ENCODE measurements around the gene ZFAND2B.
"Not testable (repeated sequence)": the region's sequence is repeated elsewhere in the genome, so short reads cannot be mapped to it uniquely, and the experiment has no call there.

Gene ZFAND2B

DNA sequence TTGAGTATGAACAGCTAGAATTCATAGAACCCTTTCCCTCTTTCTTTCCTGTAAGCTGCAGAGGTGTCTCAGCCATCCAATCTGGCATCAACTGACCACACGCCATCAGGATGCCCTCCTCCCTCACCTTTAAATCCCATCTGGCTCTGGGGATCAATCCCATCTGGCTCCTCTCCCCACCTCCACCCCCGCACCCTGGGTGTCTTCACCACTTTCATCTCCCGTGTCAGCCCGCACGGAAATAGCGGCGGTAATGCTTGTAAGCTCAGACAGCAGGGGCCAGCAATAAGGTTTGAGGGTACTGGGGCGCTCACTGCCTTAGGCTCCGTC, 46.0 kb downstream of the ZFAND2B start:
- no peak for TF ChIP-seq POLR2A (IDR thresholded peaks at IDR 0.05; ENCODE audit: low read depth, low read length)
- FAIRE-seq, result no peak
- DNase-seq (ENCODE audit: insufficient read length, low spot score), result no peak

- TF ChIP-seq POLR2A (IDR thresholded peaks at IDR 0.05; ENCODE audit: low read depth, low read length), result no peak; the same call in 1 of the 2 replicates
- DNase-seq (ENCODE audit: insufficient read length, low spot score), result no peak
- FAIRE-seq, result no peak
Measured at GRCh38 chr2:219252900-219253752, 46.5 kb downstream of the ZFAND2B start, which contains the start of gene TUBA4B. Gene TUBA4B (plus strand): TSS chr2:219253243. CDS start chr2:219253408, 165 bp downstream.

GRCh38 chr2:219253753-219254589, 47.4 kb downstream of the ZFAND2B start, which contains the start of gene TUBA4A:
Gene TUBA4A (minus strand): TSS chr2:219253918. CDS start chr2:219253858, 60 bp downstream.
- no peak for FAIRE-seq
- DNase-seq (ENCODE audit: insufficient read length, low spot score), result peak; percentile 78
- TF ChIP-seq POLR2A (IDR thresholded peaks at IDR 0.05; ENCODE audit: low read depth, low read length), result peak; percentile 96

- TF ChIP-seq POLR2A (IDR thresholded peaks at IDR 0.05; ENCODE audit: low read depth, low read length), result no peak
- FAIRE-seq (no peak), DNase-seq (ENCODE audit: insufficient read length, low spot score) (no peak)
Measured at GRCh38 chr2:219254590-219255201, 48.1 kb downstream of the ZFAND2B start.

- not testable (repeated sequence) for DNase-seq (ENCODE audit: insufficient read length, low spot score); FAIRE-seq
Measured at GRCh38 chr2:219258942-219259341, 52.4 kb downstream of the ZFAND2B start.
